Epithelial cell of proximal tubule (primary cell): ENCODE data around the gene MTRF1L. TPM values are rescaled to one million over a fixed set of nuclear protein-coding genes. Genes with fewer than 3 reads are reported as not detected.

ENCODE experiments used
- DNase-seq: peaks from one replicate; pipeline ENCODE4 v3.0.0-alpha.2; 2011; ENCODE audit warnings: low read depth
- H3K4me3 ChIP-seq: 2 replicates; pipeline ENCODE4 v1.5.1; 2011; ENCODE audit warnings: low read depth, mild to moderate bottlenecking, low read length
- total RNA-seq: library from RNA; depleted of rRNA; stranded (reverse); fragments of >200 nt; gene quantifications from 2 replicates; pipeline ENCODE4 v1.2.3, GENCODE V29; 2015
- TF ChIP-seq, protein P1 (sequence below): conservative IDR thresholded peaks from 2 replicates; pipeline ENCODE4 v1.5.1; 2012; ENCODE audit warnings: low read depth, mild to moderate bottlenecking, low read length

Gene MTRF1L, protein sequence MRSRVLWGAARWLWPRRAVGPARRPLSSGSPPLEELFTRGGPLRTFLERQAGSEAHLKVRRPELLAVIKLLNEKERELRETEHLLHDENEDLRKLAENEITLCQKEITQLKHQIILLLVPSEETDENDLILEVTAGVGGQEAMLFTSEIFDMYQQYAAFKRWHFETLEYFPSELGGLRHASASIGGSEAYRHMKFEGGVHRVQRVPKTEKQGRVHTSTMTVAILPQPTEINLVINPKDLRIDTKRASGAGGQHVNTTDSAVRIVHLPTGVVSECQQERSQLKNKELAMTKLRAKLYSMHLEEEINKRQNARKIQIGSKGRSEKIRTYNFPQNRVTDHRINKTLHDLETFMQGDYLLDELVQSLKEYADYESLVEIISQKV
- total RNA-seq, result 18.4 and 19.0 TPM in 2 replicates

DNA sequence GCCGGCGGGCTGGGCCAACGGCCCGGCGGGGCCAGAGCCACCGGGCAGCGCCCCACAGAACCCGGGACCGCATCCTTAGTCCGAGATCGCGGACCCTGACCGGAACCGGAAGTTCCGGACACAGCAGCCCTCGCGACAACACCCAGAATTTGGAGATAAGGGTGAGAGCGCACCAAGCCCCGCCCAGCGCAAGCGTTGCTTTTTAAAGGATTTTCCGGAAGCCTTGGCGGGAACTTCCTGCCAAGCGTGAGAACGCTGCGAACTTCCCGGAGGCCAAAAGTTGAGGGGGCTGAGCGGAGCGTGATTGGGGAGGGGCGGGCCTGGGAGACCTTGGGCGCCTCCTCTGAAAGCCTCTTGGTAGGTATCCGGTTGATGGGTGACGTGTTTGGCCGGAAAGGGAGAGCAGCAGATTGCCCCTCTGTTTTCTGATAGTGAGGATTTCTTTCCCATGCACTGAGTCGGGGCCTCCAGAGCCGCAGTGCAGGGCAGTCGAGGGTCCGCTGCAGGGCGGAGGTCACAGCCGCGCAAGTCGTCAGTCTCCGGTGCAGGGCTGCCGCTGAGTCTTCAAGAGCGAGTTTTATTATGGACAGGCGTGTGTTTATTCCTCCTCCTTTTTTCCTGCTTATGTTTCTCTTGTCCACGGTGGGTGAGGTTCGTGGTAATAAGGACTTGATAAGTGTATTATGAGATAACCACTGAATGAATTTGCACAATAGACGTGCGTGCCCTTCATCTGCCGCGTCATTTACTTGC is at the start of gene MTRF1L:
Gene MTRF1L, minus strand, starts transcription at position 97 of the 753 bp plus-strand sequence. Its CDS starts 24 bp downstream, at position 73.
- TF ChIP-seq, protein P1, sequence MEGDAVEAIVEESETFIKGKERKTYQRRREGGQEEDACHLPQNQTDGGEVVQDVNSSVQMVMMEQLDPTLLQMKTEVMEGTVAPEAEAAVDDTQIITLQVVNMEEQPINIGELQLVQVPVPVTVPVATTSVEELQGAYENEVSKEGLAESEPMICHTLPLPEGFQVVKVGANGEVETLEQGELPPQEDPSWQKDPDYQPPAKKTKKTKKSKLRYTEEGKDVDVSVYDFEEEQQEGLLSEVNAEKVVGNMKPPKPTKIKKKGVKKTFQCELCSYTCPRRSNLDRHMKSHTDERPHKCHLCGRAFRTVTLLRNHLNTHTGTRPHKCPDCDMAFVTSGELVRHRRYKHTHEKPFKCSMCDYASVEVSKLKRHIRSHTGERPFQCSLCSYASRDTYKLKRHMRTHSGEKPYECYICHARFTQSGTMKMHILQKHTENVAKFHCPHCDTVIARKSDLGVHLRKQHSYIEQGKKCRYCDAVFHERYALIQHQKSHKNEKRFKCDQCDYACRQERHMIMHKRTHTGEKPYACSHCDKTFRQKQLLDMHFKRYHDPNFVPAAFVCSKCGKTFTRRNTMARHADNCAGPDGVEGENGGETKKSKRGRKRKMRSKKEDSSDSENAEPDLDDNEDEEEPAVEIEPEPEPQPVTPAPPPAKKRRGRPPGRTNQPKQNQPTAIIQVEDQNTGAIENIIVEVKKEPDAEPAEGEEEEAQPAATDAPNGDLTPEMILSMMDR, result no peak
- peak; percentile 66 for DNase-seq
- peak within 1 kb of the TSS; percentile 81 for H3K4me3 ChIP-seq

DNA sequence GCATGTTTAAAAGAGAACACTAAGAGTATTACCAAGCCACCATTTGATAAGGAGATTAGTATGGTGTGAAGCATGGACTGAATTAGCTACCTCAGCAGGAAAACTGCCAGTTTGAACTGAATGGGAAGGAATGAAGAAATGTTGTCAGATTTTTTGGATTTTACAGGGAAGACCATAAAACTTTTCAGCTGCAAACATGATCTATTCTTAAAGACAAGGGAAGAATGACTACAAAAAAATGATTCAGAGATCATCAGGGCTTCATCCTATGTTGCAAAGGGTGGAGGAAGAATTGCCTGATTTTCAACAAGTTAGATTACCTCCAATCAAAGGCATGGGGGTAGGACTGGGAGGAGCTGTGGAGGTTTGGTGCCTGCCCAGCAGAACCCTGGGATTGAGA is 49.3 kb upstream of the MTRF1L start:
- TF ChIP-seq, protein P1, result no peak
- DNase-seq, result no peak

DNA sequence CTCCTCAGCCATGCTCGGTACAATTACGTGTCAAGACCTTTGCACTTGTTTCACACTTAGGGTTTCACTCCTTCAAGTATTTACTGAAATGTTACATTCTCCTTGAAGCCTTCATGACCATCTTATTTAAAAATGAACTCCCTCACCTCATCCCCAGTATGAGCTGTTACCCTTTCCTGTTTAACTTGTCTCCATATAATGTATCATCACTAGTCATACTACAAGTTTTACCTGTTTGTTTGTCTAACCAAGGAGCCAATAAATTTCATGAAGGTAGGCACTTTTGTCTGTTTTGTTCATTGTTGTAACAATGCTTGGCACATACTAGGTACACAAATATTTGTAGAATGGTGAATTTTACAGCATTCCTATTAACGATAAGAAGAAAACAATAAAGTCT is 46.1 kb upstream of the MTRF1L start:
- TF ChIP-seq, protein P1, result no peak
- H3K4me3 ChIP-seq, result no peak overlapping the region
- no peak for DNase-seq

More for the DNA sequence above, 49.3 kb upstream of the MTRF1L start:
- no peak overlapping the region for H3K4me3 ChIP-seq

DNA sequence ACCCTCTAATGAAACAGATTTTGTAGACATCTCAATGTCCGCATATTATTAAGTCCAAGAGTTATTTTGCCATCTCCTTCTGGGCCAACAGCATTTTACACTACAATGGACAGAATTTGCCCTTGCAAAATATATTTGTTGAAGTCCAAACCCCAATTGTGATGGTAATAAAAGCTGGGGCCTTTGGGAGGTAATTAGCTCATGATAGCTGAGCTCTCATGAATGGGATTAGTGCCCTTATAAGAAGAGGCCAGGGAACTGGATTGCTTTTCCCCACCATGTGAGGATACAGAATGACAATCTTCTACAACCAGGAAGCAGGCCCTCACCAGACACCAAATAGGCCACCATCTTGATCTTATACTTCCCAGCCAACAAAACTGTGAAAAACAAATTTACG is 44.9 kb upstream of the MTRF1L start:
- no peak for DNase-seq
- TF ChIP-seq, protein P1, result no peak
- H3K4me3 ChIP-seq, result no peak overlapping the region

DNA sequence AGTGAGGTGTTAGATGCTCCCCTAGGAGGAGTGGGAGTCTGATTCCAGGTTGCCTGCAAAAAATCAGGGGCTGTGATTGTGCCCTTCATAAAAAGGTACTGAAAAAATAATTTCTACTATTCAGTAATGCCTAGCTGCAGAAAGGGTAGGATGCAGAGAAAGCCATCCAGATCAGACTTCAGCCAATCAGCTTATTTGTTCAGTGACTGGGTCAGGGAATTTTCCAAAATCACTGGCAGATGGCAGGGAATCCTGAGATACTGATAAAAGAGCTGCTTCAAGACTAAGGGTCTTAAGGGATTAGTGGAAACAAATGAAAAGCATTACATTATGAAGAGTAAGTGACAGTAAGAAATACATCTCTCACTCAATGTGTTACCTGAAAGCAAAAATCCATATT is 42.8 kb upstream of the MTRF1L start:
- no peak overlapping the region for H3K4me3 ChIP-seq
- TF ChIP-seq, protein P1, result no peak
- DNase-seq, result no peak

DNA sequence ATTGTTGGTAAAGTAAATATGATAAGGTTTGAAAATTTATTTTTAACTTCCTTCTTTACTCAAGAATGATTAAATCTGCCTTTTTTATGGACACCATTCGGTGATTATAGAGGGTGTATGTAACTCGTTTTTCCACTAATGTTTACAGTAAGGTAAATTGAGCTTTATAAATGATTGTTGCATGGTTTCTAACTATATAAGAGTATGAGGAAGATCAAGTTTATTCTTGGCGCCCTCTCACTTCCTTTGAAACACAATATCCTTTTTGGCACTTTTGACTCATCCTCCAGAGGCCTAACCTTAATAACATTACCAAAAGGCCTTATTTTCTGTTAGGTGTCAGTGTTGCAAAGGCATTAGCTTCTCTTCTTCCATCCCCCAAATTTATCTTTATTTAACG is 41.8 kb upstream of the MTRF1L start:
- no peak overlapping the region for H3K4me3 ChIP-seq
- no peak for DNase-seq
- TF ChIP-seq, protein P1, result no peak
